Measurements from ENCODE around the gene TNFSF11. TPM values are rescaled to one million over a fixed set of nuclear protein-coding genes. Genes with fewer than 3 reads are reported as not detected.

Gene TNFSF11
- total RNA-seq, 4 donors from 2014 or later, result 0.37 TPM; not detected in 3

- ATAC-seq (ENCODE audit: low FRiP score) (no peak), DNase-seq (ENCODE audit: low spot score) (no peak)
- TF ChIP-seq, protein P1, sequence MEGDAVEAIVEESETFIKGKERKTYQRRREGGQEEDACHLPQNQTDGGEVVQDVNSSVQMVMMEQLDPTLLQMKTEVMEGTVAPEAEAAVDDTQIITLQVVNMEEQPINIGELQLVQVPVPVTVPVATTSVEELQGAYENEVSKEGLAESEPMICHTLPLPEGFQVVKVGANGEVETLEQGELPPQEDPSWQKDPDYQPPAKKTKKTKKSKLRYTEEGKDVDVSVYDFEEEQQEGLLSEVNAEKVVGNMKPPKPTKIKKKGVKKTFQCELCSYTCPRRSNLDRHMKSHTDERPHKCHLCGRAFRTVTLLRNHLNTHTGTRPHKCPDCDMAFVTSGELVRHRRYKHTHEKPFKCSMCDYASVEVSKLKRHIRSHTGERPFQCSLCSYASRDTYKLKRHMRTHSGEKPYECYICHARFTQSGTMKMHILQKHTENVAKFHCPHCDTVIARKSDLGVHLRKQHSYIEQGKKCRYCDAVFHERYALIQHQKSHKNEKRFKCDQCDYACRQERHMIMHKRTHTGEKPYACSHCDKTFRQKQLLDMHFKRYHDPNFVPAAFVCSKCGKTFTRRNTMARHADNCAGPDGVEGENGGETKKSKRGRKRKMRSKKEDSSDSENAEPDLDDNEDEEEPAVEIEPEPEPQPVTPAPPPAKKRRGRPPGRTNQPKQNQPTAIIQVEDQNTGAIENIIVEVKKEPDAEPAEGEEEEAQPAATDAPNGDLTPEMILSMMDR (IDR thresholded peaks at IDR 0.05), result no peak
Observed at GRCh38 chr13:42561752-42562467, 12.0 kb upstream of the TNFSF11 start.

DNA sequence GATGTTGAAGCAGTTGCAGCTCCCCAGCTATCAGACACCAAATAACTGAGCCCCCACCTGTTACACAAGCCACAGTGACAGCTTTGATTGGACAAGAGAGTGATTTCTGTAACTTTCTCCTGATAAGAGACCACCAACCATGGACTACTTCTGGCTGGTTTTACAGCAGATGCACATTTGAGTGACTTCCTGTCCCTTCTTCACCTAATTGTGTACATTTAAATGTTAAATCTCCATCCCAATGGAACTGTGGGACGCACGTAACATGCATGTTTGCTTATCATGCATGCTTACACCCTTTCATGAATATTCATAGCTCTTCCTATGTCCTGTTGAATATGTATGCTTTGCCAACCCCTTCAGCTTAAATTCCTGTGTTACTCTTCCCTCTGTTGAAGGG, 6.0 kb upstream of the TNFSF11 start:
- TF ChIP-seq, protein P1 (IDR thresholded peaks at IDR 0.05), result no peak
- DNase-seq (ENCODE audit: low spot score) (no peak), ATAC-seq (ENCODE audit: low FRiP score) (no peak)

GRCh38 chr13:42569576-42570344, 4.2 kb upstream of the TNFSF11 start:
- no peak for DNase-seq (ENCODE audit: low spot score)

GRCh38 chr13:42571895-42572294, 2.1 kb upstream of the TNFSF11 start:
- TF ChIP-seq, protein P1 (IDR thresholded peaks at IDR 0.05), result no peak
- no peak for ATAC-seq (ENCODE audit: low FRiP score)

More at GRCh38 chr13:42569576-42570344, 4.2 kb upstream of the TNFSF11 start:
- ATAC-seq (ENCODE audit: low FRiP score), result no peak
- TF ChIP-seq, protein P1 (IDR thresholded peaks at IDR 0.05), result no peak

DNA sequence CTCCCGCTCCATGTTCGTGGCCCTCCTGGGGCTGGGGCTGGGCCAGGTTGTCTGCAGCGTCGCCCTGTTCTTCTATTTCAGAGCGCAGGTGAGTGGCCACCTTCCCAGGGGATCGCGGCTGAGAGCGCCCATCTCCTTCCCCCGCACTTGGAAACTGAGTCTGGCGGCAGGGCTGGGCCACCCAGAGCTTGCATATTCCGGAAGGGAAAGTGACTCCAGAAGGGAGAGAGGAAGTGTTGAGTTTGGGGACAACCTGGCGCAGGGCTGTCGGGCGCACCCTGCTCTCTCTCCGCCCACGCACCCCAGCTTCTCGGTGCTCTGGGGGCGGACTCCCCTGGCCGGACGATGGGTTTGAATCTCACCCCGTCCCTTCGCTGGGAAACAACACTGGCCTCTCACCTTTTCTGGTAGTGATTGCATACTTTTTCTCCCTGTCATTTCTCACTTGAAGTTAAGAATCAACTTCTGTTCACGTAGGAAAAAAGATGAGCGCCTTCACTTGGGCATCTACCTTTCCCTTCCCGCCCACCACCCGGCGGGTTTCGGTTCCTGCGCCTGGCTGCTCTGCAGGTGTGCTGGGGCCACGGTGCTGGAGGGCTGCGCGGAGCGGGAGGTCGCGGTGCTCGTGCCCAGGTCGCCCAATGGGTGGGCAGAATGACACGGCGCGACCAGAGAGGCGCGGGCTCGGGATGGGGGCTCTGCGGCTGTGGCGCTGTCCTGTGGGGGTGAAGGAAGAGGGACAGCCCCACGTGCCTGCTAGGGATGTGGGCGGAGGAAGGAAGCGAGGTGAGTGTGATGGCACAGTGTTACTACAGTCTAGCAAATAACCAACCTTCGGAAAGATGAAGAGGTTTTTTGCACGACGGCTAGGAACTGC, 721 bp downstream of the TNFSF11 start:
- TF ChIP-seq, protein P1 (IDR thresholded peaks at IDR 0.05), result no peak
- DNase-seq (ENCODE audit: low spot score) (no peak), ATAC-seq (ENCODE audit: low FRiP score) (peak; percentile 37)

More at GRCh38 chr13:42571895-42572294, 2.1 kb upstream of the TNFSF11 start:
- DNase-seq (ENCODE audit: low spot score), result no peak

DNA sequence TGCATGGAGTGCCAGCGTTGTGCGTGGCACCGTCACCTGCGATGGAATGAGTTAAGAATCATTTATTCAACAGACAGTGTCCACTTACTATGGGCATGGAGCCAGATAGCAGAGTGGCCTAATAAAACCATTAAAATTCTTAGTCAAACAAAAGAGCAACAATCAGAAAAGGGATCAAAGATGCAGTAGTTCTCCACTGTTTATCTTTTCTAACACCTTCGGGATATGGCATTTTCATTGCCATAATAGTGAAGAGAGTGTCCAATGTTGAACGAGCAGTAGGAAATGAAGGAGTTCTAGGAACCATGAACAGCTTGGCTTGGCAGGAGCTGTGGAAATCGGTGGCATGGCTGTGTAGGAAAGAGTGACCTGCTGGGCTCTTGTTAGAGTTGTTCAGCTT, 2.0 kb downstream of the TNFSF11 start:
- ATAC-seq (ENCODE audit: low FRiP score), result no peak
- TF ChIP-seq, protein P1 (IDR thresholded peaks at IDR 0.05), result no peak
- no peak for DNase-seq (ENCODE audit: low spot score)
